Endodermal cell (in vitro differentiated cells): ENCODE results near the gene RTP2. TPM values are rescaled to one million over a fixed set of nuclear protein-coding genes. Genes with fewer than 3 reads are reported as not detected.

ENCODE experiments used
- DNase-seq: peaks from one replicate; pipeline ENCODE4 v3.0.0-alpha.2; 2017
- H3K27ac ChIP-seq: 2 replicates; pipeline ENCODE4 v1.5.1; 2013; ENCODE audit warnings: mild to moderate bottlenecking, low read depth, low read length, moderate library complexity
- H3K27me3 ChIP-seq: 2 replicates; pipeline ENCODE4 v1.6.1; 2013; ENCODE audit warnings: mild to moderate bottlenecking, low read length, moderate library complexity; ENCODE audit not compliant: insufficient read depth, control insufficient read depth, poor library complexity, severe bottlenecking
- H3K36me3 ChIP-seq: 2 replicates; pipeline ENCODE4 v1.7.0; 2013; ENCODE audit warnings: mild to moderate bottlenecking, low read length, moderate library complexity; ENCODE audit not compliant: control insufficient read depth, insufficient read depth
- H3K4me1 ChIP-seq: one replicate; pipeline ENCODE4 v1.7.0; 2013; ENCODE audit warnings: low read length; ENCODE audit not compliant: control insufficient read depth, insufficient read depth
- H3K4me3 ChIP-seq: 2 replicates; pipeline ENCODE4 v1.5.1; 2013; ENCODE audit warnings: mild to moderate bottlenecking, low read length, moderate library complexity
- H3K9ac ChIP-seq: 2 replicates; pipeline ENCODE4 v1.6.1; 2013; ENCODE audit warnings: mild to moderate bottlenecking, low read length, moderate library complexity; ENCODE audit not compliant: poor library complexity, severe bottlenecking; ENCODE audit errors: extremely low read depth
- H3K9me3 ChIP-seq: 2 replicates; pipeline ENCODE4 v1.6.1; 2013; ENCODE audit warnings: mild to moderate bottlenecking, low read length, moderate library complexity; ENCODE audit not compliant: control insufficient read depth
- H3K27ac Mint-ChIP-seq: 2 replicates; pipeline ENCODE4 v1.8.0; 2020; ENCODE audit warnings: mixed read lengths
- H3K27me3 Mint-ChIP-seq: 2 replicates; pipeline ENCODE4 v1.8.0; 2021; ENCODE audit warnings: mild to moderate bottlenecking, mixed read lengths; ENCODE audit not compliant: insufficient read depth
- H3K36me3 Mint-ChIP-seq: 2 replicates; pipeline ENCODE4 v1.8.0; 2020; ENCODE audit warnings: low read depth, mixed read lengths
- H3K4me1 Mint-ChIP-seq: 2 replicates; pipeline ENCODE4 v1.8.0; 2020; ENCODE audit warnings: mixed read lengths
- H3K4me3 Mint-ChIP-seq: 2 replicates; pipeline ENCODE4 v1.8.0; 2020; ENCODE audit warnings: mild to moderate bottlenecking, moderate library complexity, mixed read lengths
- H3K9me3 Mint-ChIP-seq: 2 replicates; pipeline ENCODE4 v1.8.0; 2020; ENCODE audit warnings: mild to moderate bottlenecking, mixed read lengths
- CTCF ChIP-seq: fragments of 200-600 bp; sonication (generic); conservative IDR thresholded peaks from 2 replicates; pipeline ENCODE4 v1.5.0; 2021; ENCODE audit warnings: antibody characterized with exemption, mild to moderate bottlenecking
- WGBS, 2 experiments: methylation state at CpG; one replicate each; pipeline versions ENCODE4 v1.1.5 to v1.1.7; 2013; ENCODE audit warnings: missing lambda C conversion rate in 2 of 2, mixed read lengths in 1 of 2; ENCODE audit not compliant: insufficient coverage in 1 of 2, insufficient read length in 1 of 2; 5-methylcytosine and 5-hydroxymethylcytosine counted together
- total RNA-seq, 2 donors: library from RNA; stranded (reverse); fragmentation: NEBNext Ultra II Directional in 1 of 2; extraction: Animal tissue kit (Norgen Biotek cat#: 25700) in 1 of 2; gene quantifications; 2 replicates in 1 of 2; 3 replicates in 1 of 2; pipeline ENCODE4 v1.2.1, GENCODE V29; 2021

RTP2 gene
- total RNA-seq, 2 donors from 2014 or later = not detected

- no peaks in the 10 kb centered on the region for H3K9me3 ChIP-seq
- H3K27me3 ChIP-seq = peaks cover 5% of the 10 kb centered on the region
- Mint-ChIP-seq H3K9me3 (no peaks in the 10 kb centered on the region), H3K4me3 (no peak overlapping the region), H3K27ac (no peak overlapping the region), H3K27me3 (peaks cover 2% of the 10 kb centered on the region), H3K36me3 (no peaks in the 10 kb centered on the region), H3K4me1 (no peaks in the 10 kb centered on the region)
- H3K9ac ChIP-seq = no peak overlapping the region
- H3K4me1 ChIP-seq = no peaks in the 10 kb centered on the region
- no peak overlapping the region for H3K27ac ChIP-seq
- H3K4me3 ChIP-seq = no peak overlapping the region
- TF ChIP-seq CTCF = no peak
- no peaks in the 10 kb centered on the region for H3K36me3 ChIP-seq
- WGBS, 2 experiments = 87 to 100% methylated on average over 2 of the region's 2 CpGs
- DNase-seq = no peak
Observed at GRCh38 chr3:187706971-187707370, 4.6 kb upstream of the RTP2 start.

- H3K27ac Mint-ChIP-seq = no peak overlapping the region
- H3K36me3 Mint-ChIP-seq = no peaks in the 10 kb centered on the region
- H3K4me1 Mint-ChIP-seq = no peaks in the 10 kb centered on the region
- Histone ChIP-seq H3K4me1 (no peaks in the 10 kb centered on the region), H3K4me3 (no peak overlapping the region), H3K9me3 (no peaks in the 10 kb centered on the region), H3K36me3 (no peaks in the 10 kb centered on the region), H3K27me3 (peaks cover 6% of the 10 kb centered on the region), H3K27ac (no peak overlapping the region), H3K9ac (no peak overlapping the region)
- no peak for DNase-seq
- H3K27me3 Mint-ChIP-seq = peaks cover 6% of the 10 kb centered on the region
- H3K9me3 Mint-ChIP-seq = no peaks in the 10 kb centered on the region
- H3K4me3 Mint-ChIP-seq = no peak overlapping the region
- TF ChIP-seq CTCF = no peak
Observed at GRCh38 chr3:187705164-187705563, 2.8 kb upstream of the RTP2 start.

GRCh38 chr3:187700249-187700648 is 2.1 kb downstream of the RTP2 start:
- Histone ChIP-seq H3K9ac (no peak overlapping the region), H3K4me3 (no peak overlapping the region), H3K4me1 (no peaks in the 10 kb centered on the region), H3K36me3 (no peaks in the 10 kb centered on the region), H3K9me3 (no peaks in the 10 kb centered on the region), H3K27ac (no peak overlapping the region), H3K27me3 (peaks cover 6% of the 10 kb centered on the region)
- no peak overlapping the region for H3K4me3 Mint-ChIP-seq
- no peak overlapping the region for H3K27ac Mint-ChIP-seq
- H3K36me3 Mint-ChIP-seq = no peaks in the 10 kb centered on the region
- 80 to 90% methylated on average over 1 to 2 of the region's 2 CpGs for WGBS, 2 experiments
- peaks cover 9% of the 10 kb centered on the region for H3K27me3 Mint-ChIP-seq
- TF ChIP-seq CTCF = no peak
- no peak for DNase-seq
- no peaks in the 10 kb centered on the region for H3K4me1 Mint-ChIP-seq
- H3K9me3 Mint-ChIP-seq = no peaks in the 10 kb centered on the region
